Measurements from ENCODE around the gene MAN1C1. TPM values are rescaled to one million over a fixed set of nuclear protein-coding genes. Genes with fewer than 3 reads are reported as not detected.
A peak's percentile ranks its signal among the peaks of the same experiment; 100 is the strongest.

MAN1C1 gene
- total and polyA plus RNA-seq, 5 donors from 2014 or later = 3.1 to 15.1 (median 3.5) TPM

DNA sequence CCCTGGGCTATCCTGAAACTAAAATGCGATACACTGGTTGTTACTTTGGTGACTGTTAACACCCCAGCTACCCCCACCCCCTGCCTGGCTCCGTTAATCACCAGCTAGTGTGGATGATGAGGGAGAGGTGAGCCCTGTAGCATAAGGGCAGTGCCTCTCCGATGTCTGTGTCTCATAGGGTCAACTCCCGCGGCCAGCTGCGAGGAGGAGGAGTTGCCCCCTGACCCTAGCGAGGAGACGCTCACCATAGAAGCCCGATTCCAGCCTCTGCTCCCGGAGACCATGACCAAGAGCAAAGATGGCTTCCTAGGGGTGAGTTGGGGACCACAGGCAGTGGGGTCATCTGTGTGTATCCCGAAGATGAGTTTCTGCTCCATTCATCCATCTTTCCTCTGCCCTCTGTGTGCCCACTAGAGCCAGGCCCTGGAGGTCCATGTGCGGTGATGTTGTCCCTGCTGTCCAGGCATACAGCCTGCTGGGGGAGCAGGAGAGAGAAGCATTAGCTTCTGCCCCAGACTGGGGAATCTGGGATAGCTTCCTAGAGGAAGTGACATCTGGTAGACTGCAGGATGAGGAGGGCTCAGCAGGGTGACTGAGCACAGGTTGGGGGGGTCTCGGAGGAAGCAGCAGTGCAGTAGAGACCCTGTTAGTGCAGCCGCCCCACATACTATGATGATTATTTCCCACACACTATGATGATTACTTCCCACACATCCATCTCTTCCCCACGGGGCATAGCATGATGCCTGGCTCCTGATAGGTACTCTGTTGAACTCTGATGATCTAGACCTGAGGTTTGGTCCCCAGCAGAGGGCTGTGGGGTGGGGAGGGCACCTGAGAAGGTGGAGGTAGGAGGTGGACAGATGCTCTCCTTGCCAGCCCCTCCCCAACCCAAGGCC, 188.6 kb downstream of the MAN1C1 start:
- Histone ChIP-seq H3K4me1 (ENCODE audit: control insufficient read depth, insufficient read depth, low read length, poor library complexity, severe bottlenecking) (peaks cover 24% of the 10 kb centered on the region), H3K4me3 (ENCODE audit: low read depth, low read length) (no peak overlapping the region), H3K9me3 (ENCODE audit: control insufficient read depth in 2 of 2, low read length in 2 of 2) (no peaks in the 10 kb centered on the region), H3K27me3 (ENCODE audit: control insufficient read depth, insufficient read depth, low read length) (no peaks in the 10 kb centered on the region), H3K36me3 (ENCODE audit: control insufficient read depth, insufficient read depth, low read length) (peaks cover 4% of the 10 kb centered on the region), H3K27ac (ENCODE audit: insufficient read depth, low read length, poor library complexity, severe bottlenecking) (no peak overlapping the region)
- Mint-ChIP-seq H3K9me3 (no peaks in the 10 kb centered on the region), H3K4me3 (no peak overlapping the region), H3K27ac (peak overlapping the region in 2 of 3 donors; percentile 26 to 60), H3K27me3 (peaks cover 10% of the 10 kb centered on the region), H3K4me1 (peaks cover 0 to 46% (median 18%) of the 10 kb centered on the region in 4 donors), H3K36me3 (peaks cover 20% of the 10 kb centered on the region)
- DNase-seq (no peak), ATAC-seq (ENCODE audit: low read depth in 2 of 2) (no peak)

GRCh38 chr1:25805863-25806225, 189.3 kb downstream of the MAN1C1 start:
- Histone ChIP-seq H3K27ac (ENCODE audit: insufficient read depth, low read length, poor library complexity, severe bottlenecking) (no peak overlapping the region), H3K9me3 (ENCODE audit: control insufficient read depth in 2 of 2, low read length in 2 of 2) (no peaks in the 10 kb centered on the region), H3K36me3 (ENCODE audit: control insufficient read depth, insufficient read depth, low read length) (peaks cover 4% of the 10 kb centered on the region), H3K4me1 (ENCODE audit: control insufficient read depth, insufficient read depth, low read length, poor library complexity, severe bottlenecking) (peaks cover 21% of the 10 kb centered on the region), H3K4me3 (ENCODE audit: low read depth, low read length) (no peak overlapping the region), H3K27me3 (ENCODE audit: control insufficient read depth, insufficient read depth, low read length) (no peaks in the 10 kb centered on the region)
- H3K27ac Mint-ChIP-seq = peak overlapping the region in 1 of 3 donors; percentile 60
- peaks cover 10% of the 10 kb centered on the region for H3K27me3 Mint-ChIP-seq
- no peaks in the 10 kb centered on the region for H3K9me3 Mint-ChIP-seq
- H3K4me1 Mint-ChIP-seq = peaks cover 0 to 45% (median 21%) of the 10 kb centered on the region in 4 donors
- peaks cover 20% of the 10 kb centered on the region for H3K36me3 Mint-ChIP-seq
- ATAC-seq (ENCODE audit: low read depth in 2 of 2) (no peak), DNase-seq (no peak)
- H3K4me3 Mint-ChIP-seq = no peak overlapping the region

GRCh38 chr1:25806418-25806817, 189.8 kb downstream of the MAN1C1 start:
- peaks cover 10% of the 10 kb centered on the region for H3K27me3 Mint-ChIP-seq
- H3K9me3 Mint-ChIP-seq = no peaks in the 10 kb centered on the region
- no peak for DNase-seq
- no peak overlapping the region for H3K4me3 ChIP-seq (ENCODE audit: low read depth, low read length)
- H3K4me1 ChIP-seq (ENCODE audit: control insufficient read depth, insufficient read depth, low read length, poor library complexity, severe bottlenecking) = peaks cover 21% of the 10 kb centered on the region
- no peak overlapping the region for H3K27ac ChIP-seq (ENCODE audit: insufficient read depth, low read length, poor library complexity, severe bottlenecking)
- peaks cover 20% of the 10 kb centered on the region for H3K36me3 Mint-ChIP-seq
- no peak for ATAC-seq (ENCODE audit: low read depth in 2 of 2)
- H3K4me3 Mint-ChIP-seq = no peak overlapping the region
- H3K4me1 Mint-ChIP-seq = peaks cover 0 to 43% (median 22%) of the 10 kb centered on the region in 4 donors
- H3K9me3 ChIP-seq (ENCODE audit: control insufficient read depth in 2 of 2, low read length in 2 of 2) = no peaks in the 10 kb centered on the region
- H3K27me3 ChIP-seq (ENCODE audit: control insufficient read depth, insufficient read depth, low read length) = no peaks in the 10 kb centered on the region
- H3K36me3 ChIP-seq (ENCODE audit: control insufficient read depth, insufficient read depth, low read length) = peaks cover 4% of the 10 kb centered on the region
- H3K27ac Mint-ChIP-seq = no peak overlapping the region

GRCh38 chr1:25807480-25808390, 191.1 kb downstream of the MAN1C1 start:
- H3K4me1 ChIP-seq (ENCODE audit: control insufficient read depth, insufficient read depth, low read length, poor library complexity, severe bottlenecking) = peaks cover 13% of the 10 kb centered on the region

GRCh38 chr1:25808481-25809244, 192.1 kb downstream of the MAN1C1 start:
- Mint-ChIP-seq H3K27ac (no peak overlapping the region), H3K9me3 (peaks cover 0 to 2% (median 0%) of the 10 kb centered on the region in 7 donors), H3K27me3 (peaks cover 10% of the 10 kb centered on the region), H3K4me3 (no peak overlapping the region), H3K4me1 (peaks cover 0 to 24% (median 7%) of the 10 kb centered on the region in 4 donors), H3K36me3 (peaks cover 24% of the 10 kb centered on the region)
- Histone ChIP-seq H3K27me3 (ENCODE audit: control insufficient read depth, insufficient read depth, low read length) (no peaks in the 10 kb centered on the region), H3K36me3 (ENCODE audit: control insufficient read depth, insufficient read depth, low read length) (peaks cover 4% of the 10 kb centered on the region), H3K27ac (ENCODE audit: insufficient read depth, low read length, poor library complexity, severe bottlenecking) (no peak overlapping the region), H3K9me3 (ENCODE audit: control insufficient read depth in 2 of 2, low read length in 2 of 2) (no peaks in the 10 kb centered on the region), H3K4me3 (ENCODE audit: low read depth, low read length) (no peak overlapping the region), H3K4me1 (ENCODE audit: control insufficient read depth, insufficient read depth, low read length, poor library complexity, severe bottlenecking) (peaks cover 5% of the 10 kb centered on the region)
- no peak for DNase-seq
- ATAC-seq (ENCODE audit: low read depth in 2 of 2) = no peak

More at GRCh38 chr1:25807480-25808390, 191.1 kb downstream of the MAN1C1 start:
- no peak overlapping the region for H3K4me3 Mint-ChIP-seq
- peaks cover 0 to 31% (median 12%) of the 10 kb centered on the region in 4 donors for H3K4me1 Mint-ChIP-seq
- Histone ChIP-seq H3K27ac (ENCODE audit: insufficient read depth, low read length, poor library complexity, severe bottlenecking) (no peak overlapping the region), H3K4me3 (ENCODE audit: low read depth, low read length) (no peak overlapping the region), H3K9me3 (ENCODE audit: control insufficient read depth in 2 of 2, low read length in 2 of 2) (no peaks in the 10 kb centered on the region), H3K36me3 (ENCODE audit: control insufficient read depth, insufficient read depth, low read length) (peaks cover 4% of the 10 kb centered on the region), H3K27me3 (ENCODE audit: control insufficient read depth, insufficient read depth, low read length) (no peaks in the 10 kb centered on the region)
- no peak for DNase-seq
- H3K9me3 Mint-ChIP-seq = peaks cover 0 to 2% (median 0%) of the 10 kb centered on the region in 7 donors
- H3K27me3 Mint-ChIP-seq = peaks cover 10% of the 10 kb centered on the region
- ATAC-seq (ENCODE audit: low read depth in 2 of 2) = no peak
- H3K36me3 Mint-ChIP-seq = peaks cover 20% of the 10 kb centered on the region
- no peak overlapping the region for H3K27ac Mint-ChIP-seq

DNA sequence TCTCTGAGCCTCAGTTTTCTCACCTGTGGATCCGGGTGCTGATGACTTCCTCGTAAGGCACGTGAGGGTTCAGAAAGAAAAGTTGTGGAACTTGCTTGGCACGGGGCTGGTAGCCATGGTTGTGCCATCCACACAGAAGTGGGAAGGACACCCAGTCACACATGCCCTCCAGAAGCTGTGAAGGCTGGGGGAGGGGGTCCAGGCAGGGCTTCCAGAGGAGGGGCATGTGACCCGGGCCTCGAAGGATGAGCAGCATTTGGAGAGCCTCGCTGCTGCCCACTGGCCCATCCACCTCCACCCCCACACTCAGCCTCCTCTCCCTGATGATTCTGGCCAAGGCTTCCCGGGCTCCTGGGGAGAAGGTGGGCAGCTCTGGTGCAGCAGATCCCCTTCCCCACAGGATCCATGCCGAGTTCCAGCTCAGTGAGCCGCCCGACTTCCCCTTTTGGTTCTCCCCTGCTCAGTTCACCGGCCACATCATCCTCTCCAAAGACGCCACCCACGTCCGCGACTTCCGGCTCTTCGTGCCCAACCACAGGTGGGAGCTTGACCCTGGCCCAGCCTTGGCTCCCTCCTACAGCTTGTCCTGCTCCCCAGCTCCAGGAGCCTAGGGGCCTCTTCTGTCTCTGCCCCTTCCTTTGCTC, 192.8 kb downstream of the MAN1C1 start:
- no peak overlapping the region for H3K27ac Mint-ChIP-seq
- no peak overlapping the region for H3K4me3 ChIP-seq (ENCODE audit: low read depth, low read length)
- ATAC-seq (ENCODE audit: low read depth in 2 of 2) = no peak

More for the DNA sequence above, 192.8 kb downstream of the MAN1C1 start:
- Mint-ChIP-seq H3K4me3 (no peak overlapping the region), H3K36me3 (peaks cover 24% of the 10 kb centered on the region), H3K9me3 (peaks cover 0 to 2% (median 0%) of the 10 kb centered on the region in 7 donors), H3K27me3 (peaks cover 10% of the 10 kb centered on the region), H3K4me1 (peaks cover 0 to 20% (median 6%) of the 10 kb centered on the region in 4 donors)
- DNase-seq = no peak
- H3K27ac ChIP-seq (ENCODE audit: insufficient read depth, low read length, poor library complexity, severe bottlenecking) = no peak overlapping the region
- peaks cover 4% of the 10 kb centered on the region for H3K36me3 ChIP-seq (ENCODE audit: control insufficient read depth, insufficient read depth, low read length)
- no peaks in the 10 kb centered on the region for H3K27me3 ChIP-seq (ENCODE audit: control insufficient read depth, insufficient read depth, low read length)
- H3K4me1 ChIP-seq (ENCODE audit: control insufficient read depth, insufficient read depth, low read length, poor library complexity, severe bottlenecking) = peaks cover 5% of the 10 kb centered on the region
- no peaks in the 10 kb centered on the region for H3K9me3 ChIP-seq (ENCODE audit: control insufficient read depth in 2 of 2, low read length in 2 of 2)

All from CD4-positive, CD25-positive, alpha-beta regulatory T cell (primary cell).